Inflammatory macrophage (primary cell): ENCODE data around the gene PANK2.
A peak's percentile ranks its signal among the peaks of the same experiment; 100 is the strongest.
"Not testable (repeated sequence)": the region's sequence is repeated elsewhere in the genome, so short reads cannot be mapped to it uniquely, and the experiment has no call there.

Experiments
- DNase-seq, 2 donors: peaks; one replicate each; pipeline ENCODE4 v3.0.0-alpha.2; 2020 to 2022
- total RNA-seq, 18 experiments: gene quantifications; one replicate each; lab custom pipeline; 2026; ENCODE audit warnings: mixed read lengths in 6 of 18, inconsistent platforms in 2 of 18; lab: John Stamatoyannopoulos, UW

Gene PANK2
- 39.9 to 105 (median 55.8) reads per million in 18 experiments for total RNA-seq

DNA sequence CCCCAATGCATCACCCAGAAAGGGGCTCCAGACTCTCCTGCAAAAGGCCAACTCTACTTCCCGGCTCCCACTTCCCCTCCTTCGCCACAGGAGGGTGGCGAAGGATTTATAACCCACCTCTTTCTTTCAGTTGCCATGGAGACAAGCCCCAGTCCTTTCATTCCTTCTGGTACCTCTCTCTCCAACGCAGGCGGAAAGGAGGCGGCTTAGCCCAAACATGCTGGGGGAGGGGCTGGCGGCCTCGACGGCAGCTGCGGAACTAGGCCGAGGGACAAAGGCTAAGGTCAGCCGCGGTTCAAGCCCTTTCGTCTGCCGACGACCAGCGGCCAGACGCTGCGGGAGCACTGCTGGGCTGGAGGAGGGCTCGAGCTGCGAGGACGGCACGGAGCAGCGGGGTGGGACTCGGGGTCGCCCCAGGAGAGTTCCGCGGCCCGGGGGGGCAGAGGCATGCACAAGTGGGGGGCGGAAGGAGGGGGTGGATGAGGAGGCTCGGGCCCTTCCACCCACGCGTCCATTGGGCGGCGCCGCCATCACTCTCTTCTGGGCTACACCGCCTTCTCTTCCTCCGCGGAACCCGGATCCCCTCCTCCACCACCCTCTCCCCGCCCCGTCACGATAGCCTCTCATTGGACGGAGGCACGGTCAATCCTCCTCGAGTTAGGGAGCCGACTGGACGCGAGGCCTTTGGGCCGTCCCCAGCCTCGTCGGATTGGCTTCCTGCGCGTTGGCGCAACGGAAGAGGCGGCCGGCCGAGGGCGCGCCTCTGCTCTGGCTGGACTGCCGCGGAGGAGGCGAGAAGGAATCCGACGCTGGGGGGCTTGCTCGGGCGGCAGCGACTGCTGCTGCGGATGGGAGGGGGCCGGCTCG lies at the start of gene PANK2:
TSS of gene PANK2 (plus strand) at position 766 of the 867 bp plus-strand sequence.
- peak; percentile 96 to 99 for DNase-seq

DNA sequence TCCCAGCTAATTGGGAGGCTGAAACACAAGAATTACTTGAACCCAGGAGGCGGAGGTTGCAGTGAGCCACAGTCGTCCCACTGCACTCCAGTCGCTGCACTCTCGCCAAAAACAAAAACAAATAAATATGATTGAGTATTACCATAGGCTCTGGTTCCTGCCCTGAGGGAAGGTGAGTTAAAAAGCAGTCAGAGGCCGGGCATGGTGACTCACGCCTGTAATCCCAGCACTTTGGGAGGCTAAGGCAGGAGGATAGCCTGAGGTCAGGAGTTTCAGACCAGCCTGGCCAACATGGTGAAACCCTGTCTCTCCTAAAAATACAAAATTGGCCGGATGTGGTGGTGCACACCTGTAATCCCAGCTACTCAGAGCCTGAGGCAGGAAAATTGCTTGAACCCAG lies 49.0 kb upstream of the PANK2 start:
- not testable (repeated sequence) for DNase-seq

DNA sequence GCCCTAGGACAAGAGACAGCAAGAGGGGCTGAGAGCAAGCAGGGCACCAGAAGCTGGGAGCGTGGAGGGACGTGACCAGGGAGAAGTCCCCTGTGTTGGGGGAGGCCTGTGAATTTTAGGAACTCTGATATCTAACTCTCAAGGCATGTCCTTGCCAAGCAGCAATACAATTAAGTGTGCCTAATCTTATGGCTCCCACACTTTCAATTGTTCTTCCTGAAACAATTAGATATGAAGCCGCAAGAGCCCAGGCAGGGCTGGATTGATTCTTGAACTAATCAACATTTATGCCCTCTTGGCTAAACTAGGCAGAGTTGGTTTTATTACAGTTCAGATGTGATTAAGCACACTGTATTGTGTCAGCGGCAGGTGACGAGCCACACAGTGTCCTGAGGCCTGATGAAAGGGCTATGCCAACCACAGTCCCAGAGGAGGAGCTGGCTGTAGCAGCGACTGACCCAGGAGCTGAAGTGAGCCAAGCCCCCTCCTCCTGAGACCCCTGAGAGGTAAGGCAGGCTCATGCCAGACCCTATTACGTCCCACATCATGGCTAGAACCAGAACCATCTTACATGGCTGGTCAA lies 46.7 kb upstream of the PANK2 start:
- DNase-seq = no peak

DNA sequence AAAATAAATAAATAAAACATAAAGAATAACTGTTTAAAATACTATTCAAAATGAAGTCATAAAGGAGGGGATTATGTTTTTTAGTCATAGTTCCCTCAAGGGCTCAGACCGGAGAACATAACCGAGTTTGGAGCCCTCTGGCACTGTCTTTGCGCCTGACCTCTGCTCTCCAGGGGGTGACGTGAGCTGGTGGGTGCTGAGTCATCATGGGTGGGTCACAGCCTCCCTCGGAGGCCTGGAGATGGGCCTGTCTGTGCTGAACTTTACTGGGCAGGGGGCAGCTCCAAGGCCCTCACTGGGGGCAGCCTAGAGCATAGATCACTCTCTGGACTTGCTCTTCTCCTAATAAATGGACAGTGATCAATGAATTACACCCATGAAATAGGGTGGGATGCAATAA lies 45.7 kb upstream of the PANK2 start:
- DNase-seq = peak; percentile 15 to 20

DNA sequence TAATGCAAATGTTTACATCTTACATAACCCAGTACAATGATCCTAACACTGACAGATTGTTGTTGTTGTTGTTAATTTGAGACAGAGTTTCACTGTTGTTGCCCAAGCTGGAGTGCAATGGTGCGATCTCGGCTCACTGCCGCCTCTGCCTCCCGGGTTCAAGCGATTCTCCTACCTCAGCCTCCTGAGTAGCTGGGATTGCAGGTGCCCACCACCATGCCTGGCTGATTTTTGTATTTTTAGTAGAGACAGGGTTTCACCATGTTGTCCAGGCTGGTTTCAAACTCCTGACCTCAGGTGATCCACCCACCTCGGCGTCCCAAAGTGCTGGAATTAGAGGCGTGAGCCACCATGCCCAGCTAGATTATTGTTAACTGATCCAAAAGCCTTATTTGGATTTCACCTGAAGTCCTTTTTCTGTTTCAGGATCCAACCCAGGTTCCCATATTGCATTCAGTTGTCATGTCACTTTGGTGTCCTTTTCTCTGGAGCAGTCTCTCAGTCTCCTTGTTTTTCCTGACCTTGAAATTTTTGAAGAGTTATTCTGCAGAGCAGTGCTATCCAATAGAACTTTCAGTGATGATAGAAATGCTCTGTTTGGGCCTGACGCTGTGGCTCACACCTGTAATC lies 45.1 kb upstream of the PANK2 start:
- DNase-seq = not testable (repeated sequence)

DNA sequence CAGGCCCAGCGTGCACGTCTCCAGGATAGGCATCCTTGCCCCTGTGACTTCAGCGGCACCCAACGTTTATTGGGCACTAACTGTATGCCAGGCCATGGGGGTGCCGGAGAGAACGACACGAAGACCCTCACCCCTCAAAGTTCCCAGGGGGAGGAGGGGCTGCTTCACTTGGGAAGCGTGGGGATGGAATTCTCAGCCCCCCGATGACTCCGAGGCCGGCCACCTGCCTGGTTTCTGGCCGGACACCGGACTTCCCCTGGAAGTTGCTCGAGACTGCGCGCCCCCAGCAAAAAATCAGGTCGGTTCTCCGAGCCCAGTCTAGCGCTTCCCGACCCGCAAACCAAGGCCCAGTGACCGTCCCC lies 42.8 kb upstream of the PANK2 start:
- DNase-seq = no peak

DNA sequence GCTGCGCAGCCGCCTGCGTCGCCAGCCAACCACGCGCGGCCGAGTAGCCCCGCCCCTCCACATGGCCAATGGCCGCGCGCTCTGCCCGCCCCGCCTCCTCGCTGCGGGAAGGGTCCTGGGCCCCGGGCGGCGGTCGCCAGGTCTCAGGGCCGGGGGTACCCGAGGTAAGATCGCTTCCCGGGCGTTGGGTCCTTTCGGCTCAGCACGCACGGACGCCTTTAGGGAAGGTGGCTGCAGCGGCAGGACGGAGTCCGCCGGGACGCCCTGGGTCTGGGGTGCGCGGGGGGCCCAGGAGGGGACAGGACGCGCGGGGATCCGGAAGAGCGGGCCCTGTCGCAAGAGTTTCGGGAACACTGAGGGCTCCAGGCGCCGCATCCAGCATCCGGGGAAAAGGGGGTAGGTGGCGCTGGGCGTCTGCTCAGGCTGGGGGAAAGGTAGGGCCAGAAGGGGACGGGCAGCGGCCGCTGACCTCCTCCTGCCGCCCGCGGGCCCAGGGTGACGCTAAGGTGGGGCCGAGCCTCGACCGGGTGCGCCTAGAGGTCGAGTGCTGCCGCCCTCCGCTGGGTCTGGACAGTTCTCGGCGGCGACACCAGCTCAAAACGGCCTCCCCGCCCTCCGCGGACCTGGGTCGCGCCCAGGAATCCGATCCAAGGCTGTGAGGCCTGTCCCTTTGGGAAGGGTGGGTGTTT lies 42.3 kb upstream of the PANK2 start, which contains the start of gene MAVS:
TSS of gene MAVS (plus strand) at position 95 of the 689 bp plus-strand sequence. CDS start 7,791 bp downstream, outside the sequence.
- peak; percentile 81 to 89 for DNase-seq

DNA sequence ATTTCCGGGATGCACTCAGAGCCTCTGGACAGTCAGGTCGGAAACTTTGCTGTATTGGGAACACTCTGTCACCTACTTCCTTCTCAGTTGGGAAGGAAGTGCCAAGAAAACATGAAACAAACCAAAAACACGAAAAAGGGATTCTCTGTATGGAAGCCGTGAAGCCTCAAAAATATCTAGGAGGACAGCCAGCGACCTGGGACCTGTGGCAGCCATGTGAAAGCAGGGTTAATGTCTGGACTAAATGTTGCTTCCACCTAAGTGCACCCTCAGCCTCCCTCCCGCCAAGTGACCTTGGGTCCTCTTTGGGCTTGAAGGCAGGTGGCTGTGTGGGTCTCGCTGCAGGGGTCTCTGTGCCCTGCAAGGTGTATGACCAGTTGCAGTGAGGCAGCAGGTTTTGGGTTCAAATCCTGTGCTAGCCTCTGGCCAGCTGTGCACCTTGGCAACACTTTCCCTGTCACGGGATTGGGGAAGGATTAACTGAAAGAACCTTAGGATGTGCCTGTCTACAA lies 41.7 kb upstream of the PANK2 start:
- DNase-seq = peak in 1 of 2 donors; percentile 24

DNA sequence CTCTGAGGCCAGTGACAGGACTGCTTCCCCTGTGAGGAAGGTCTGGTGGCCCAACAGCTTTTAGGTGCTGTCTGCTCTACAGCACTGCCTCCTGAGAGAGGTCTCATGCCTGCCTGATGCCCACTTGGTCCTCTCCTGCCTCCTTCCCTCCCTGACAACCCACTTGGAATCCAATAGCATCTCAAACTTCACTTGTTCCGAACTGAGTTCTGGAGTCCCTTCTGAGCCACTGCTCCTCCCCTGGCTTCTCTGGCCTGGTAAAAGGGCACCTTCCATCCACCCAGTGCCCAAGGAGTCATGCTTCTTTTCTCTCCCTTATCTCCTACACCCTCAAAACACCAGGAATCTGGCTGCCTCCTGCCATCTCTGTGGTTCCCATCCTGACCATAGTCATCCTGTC lies 40.6 kb upstream of the PANK2 start:
- DNase-seq = no peak

DNA sequence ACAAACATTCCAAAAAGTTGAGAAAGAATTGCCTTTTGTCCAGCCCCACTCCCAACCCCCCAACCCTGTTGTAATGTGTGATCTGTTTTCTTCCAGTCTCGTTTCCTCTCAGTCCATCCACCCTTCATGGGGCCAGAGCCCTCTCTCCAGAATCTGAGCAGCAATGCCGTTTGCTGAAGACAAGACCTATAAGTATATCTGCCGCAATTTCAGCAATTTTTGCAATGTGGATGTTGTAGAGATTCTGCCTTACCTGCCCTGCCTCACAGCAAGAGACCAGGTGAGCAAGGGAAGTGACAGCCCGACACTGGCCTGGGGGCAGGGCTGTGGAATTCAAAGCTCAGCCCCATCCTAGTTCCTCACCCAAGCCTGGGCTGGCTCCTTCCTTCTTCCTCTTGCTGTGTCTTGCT lies 34.7 kb upstream of the PANK2 start:
- DNase-seq = peak; percentile 29 to 34

DNA sequence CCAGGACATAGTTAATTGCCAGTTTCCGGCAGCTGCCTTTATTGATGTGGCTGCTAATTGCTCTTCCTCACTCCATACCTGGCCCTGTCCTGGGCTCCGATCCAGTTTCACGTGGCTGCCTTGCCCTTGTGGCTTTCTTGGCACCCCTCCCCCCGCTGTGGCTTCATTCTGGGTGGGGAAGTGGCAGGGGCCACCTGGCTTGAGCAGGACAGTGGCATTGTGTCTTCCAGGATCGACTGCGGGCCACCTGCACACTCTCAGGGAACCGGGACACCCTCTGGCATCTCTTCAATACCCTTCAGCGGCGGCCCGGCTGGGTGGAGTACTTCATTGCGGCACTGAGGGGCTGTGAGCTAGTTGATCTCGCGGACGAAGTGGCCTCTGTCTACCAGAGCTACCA lies 31.8 kb upstream of the PANK2 start:
- DNase-seq = no peak

DNA sequence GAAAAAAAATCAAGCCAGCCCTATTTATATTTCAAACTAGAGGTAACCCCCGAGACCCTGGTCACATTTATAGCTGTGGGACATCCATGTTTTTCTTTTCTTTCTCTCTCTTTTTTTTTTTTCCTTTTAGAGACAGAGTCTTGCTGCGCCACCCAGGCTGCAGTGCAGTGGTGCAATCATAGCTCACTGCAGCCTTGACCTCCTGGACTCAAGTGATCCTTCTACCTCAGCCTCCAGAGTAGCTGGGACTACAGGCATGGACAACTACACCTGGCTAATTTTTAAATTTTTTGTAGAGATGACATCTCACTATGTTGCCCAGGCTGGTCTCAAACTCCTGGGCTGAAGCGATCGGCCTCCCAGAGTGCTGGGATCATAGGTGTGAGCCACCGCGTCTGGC lies 30.5 kb upstream of the PANK2 start:
- no peak for DNase-seq

DNA sequence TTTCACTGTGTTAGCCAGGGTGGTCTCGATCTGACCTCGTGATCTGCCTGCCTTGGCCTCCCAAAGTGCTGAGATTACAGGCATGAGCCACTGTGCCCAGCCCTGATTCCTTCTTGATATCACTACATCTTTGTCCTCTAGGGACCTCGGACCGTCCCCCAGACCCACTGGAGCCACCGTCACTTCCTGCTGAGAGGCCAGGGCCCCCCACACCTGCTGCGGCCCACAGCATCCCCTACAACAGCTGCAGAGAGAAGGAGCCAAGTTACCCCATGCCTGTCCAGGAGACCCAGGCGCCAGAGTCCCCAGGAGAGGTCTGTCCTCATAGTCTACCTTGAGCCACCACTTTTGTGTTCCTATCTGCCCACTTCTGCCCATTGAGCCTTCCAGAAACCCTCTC lies 28.0 kb upstream of the PANK2 start:
- DNase-seq = no peak

DNA sequence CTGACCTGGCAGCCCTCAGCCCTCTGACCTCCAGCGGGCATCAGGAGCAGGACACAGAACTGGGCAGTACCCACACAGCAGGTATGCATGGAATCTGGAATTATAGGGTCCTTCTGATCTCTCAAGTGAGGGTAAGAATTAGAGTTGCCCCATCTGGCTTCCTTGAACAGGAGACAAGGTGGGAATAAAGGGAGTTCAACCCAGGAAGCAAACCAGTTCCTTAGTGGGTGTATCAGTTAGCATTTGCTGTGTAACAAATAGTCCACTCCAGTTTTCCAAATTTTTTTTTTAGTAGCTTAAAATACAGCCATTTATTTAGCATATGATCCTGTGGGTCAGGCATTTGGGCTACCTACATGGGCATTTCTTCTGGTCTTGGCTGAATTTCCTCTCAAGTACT lies 26.9 kb upstream of the PANK2 start:
- no peak for DNase-seq

DNA sequence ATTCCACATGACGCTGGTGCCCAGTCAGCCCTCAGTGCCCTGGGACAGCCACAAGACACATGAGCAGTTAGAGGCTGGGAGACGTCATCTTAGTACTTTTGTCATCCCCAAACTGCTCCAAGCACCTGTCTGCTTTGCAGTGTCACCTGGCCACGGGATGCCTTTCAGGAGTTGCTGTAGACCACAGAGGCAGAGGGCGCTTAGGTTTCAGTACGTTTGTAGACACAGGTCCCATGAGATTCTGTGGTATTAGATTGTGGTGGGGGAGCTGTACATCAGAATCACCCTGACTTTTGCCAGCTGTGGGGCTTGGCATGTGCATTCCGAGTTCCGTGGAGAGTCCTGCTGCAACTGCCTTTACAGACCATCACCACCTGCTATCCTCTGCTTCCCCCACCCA lies 25.9 kb upstream of the PANK2 start:
- DNase-seq = no peak

DNA sequence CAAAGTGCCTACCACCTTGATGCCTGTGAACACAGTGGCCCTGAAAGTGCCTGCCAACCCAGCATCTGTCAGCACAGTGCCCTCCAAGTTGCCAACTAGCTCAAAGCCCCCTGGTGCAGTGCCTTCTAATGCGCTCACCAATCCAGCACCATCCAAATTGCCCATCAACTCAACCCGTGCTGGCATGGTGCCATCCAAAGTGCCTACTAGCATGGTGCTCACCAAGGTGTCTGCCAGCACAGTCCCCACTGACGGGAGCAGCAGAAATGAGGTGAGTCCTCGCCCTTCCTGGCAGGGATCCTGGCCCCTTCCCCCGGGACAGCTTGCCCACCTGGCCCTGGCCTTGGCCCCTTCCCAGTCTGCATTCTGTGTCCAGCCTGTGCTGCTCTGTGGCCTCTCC lies 24.7 kb upstream of the PANK2 start:
- no peak for DNase-seq

DNA sequence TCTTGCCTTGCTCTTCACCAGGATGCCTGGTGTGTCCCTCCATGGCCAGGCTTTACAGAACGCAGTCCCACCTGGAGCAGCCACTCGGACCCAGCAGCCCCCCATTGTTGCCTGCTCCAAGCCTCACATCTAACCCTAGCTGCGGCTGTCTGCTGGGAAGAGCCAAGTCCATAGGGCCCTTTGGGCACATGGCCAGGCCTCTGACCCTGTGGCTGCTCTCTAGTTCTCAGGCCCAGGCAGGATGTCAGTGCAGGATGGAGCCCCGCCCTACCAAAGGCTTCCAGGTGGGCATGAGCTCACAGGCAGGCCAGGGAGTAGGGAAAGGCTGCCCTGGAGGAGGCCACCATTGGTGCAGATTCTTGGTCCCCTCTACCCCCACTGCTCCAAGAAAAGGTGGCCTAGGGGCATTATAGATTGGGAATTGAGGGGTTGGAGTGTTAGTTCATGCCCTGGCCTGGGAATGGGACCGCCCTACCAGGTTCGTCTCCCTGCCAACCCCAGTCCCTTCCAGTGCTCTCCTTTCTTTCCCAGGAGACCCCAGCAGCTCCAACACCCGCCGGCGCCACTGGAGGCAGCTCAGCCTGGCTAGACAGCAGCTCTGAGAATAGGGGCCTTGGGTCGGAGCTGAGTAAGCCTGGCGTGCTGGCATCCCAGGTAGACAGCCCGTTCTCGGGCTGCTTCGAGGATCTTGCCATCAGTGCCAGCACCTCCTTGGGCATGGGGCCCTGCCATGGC lies 23.9 kb upstream of the PANK2 start:
- no peak for DNase-seq

DNA sequence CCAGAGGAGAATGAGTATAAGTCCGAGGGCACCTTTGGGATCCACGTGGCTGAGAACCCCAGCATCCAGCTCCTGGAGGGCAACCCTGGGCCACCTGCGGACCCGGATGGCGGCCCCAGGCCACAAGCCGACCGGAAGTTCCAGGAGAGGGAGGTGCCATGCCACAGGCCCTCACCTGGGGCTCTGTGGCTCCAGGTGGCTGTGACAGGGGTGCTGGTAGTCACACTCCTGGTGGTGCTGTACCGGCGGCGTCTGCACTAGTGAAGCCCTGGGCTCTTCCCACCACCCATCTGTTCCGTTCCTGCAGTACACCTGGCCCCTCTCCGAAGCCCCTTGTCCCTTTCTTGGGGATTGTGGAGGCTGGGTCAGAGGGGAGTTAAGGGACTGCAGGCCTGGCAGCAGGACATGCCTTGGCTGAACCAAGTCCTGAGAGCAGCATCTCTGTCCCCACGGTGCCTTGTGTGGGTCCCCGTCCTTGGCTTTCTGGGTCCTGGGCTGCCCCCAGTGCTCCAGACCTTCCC lies 23.2 kb upstream of the PANK2 start:
- DNase-seq = no peak

DNA sequence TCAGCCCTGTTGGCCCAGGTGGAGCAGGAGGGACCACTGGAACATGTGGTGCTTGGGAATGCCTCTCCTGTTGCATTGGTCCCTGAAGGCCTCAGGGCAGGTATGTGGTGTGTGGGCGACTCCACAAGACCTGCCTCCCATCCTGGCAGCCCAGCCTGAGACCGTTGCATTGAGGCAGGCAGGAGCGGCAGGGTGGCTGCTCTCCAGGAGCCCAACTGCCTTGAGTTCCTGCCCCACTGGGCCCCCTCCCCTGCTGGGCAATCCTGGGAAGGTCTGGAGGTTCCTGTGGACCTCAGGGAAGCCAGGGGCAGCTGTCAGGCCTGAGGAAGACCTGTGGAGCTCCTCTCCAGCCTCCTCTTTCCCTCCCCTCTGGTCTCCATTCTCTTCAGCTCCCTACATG lies 22.7 kb upstream of the PANK2 start:
- DNase-seq = no peak

DNA sequence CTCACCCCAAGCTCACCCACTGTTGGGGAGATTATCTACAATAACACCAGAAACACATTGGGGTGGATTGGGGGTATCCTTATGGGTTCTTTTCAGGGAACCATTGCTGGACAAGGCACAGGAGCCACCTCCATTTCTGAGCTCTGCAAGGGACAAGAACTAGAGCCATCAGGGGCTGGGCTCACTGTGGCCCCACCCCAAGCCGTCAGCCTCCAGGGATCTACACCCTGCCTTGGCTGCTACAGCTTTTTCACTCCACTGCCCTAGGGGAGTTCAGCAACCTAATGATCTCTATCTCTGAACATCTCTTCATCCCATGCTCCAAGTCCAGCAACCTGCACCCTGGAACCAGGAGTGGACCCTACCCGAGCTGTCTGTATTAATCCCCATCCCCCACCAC lies 21.4 kb upstream of the PANK2 start:
- DNase-seq = no peak

DNA sequence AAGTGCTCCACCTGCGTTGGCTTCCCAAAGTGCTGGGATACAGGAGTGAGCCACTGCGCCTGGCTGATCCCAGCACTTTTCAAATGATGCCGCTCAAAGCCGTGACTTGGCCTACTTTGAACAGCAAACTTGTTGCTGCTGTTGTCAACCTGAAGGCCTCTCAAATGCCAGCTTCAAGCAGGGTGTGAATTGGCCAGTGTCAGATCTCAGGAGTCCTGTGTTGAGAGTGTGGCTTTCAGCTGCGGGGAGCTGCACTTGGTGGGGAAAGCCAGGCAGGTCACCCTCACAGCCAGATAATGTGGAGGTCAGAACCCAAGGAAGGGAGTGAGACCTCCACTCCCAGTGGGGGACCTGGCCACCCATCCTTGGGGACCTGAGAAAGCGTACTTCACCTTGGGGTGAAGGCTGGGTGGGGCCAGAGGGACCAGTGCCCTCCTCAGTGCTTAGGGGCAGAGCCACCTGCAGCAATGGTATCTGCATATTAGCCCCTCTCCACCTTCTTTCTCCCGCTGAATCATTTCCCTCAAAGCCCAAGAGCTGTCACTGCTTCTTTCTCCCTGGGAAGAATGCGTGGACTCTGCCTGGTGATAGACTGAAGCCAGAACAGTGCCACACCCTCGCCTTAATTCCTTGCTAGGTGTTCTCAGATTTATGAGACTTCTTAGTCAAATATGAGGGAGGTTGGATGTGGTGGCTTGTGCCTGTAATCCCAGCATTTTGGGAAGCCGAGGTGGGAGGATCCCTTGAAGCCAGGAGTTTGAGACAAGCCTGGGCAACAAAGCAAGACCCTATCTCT lies 19.1 kb upstream of the PANK2 start:
- no peak for DNase-seq
